Mesothelial cell of epicardium (in vitro differentiated cells): ENCODE results near the gene HECTD2. TPM values are rescaled to one million over a fixed set of nuclear protein-coding genes. Genes with fewer than 3 reads are reported as not detected.
"Not testable (repeated sequence)": the region's sequence is repeated elsewhere in the genome, so short reads cannot be mapped to it uniquely, and the experiment has no call there.

Experiments used
- DNase-seq, 2 experiments: peaks; one replicate each; pipeline ENCODE4 v3.0.0; 2021; ENCODE audit warnings: low spot score in 2 of 2; ENCODE audit not compliant: unreplicated experiment in 2 of 2
- H3K27ac Mint-ChIP-seq: 2 replicates; pipeline ENCODE4 v1.8.0; 2021; ENCODE audit warnings: mixed read lengths
- H3K27me3 Mint-ChIP-seq: 2 replicates; pipeline ENCODE4 v1.8.0; 2021; ENCODE audit warnings: low read depth, mixed read lengths
- H3K36me3 Mint-ChIP-seq: 2 replicates; pipeline ENCODE4 v1.8.0; 2021; ENCODE audit warnings: mixed read lengths
- H3K4me1 Mint-ChIP-seq: 2 replicates; pipeline ENCODE4 v1.8.0; 2021; ENCODE audit warnings: mixed read lengths
- H3K4me3 Mint-ChIP-seq: 2 replicates; pipeline ENCODE4 v1.8.0; 2021; ENCODE audit warnings: mild to moderate bottlenecking, moderate library complexity, mixed read lengths
- H3K9me3 Mint-ChIP-seq: 2 replicates; pipeline ENCODE4 v1.8.0; 2021; ENCODE audit warnings: mixed read lengths
- CTCF ChIP-seq: fragments of 200-600 bp; sonication (generic); IDR thresholded peaks from one replicate; pipeline ENCODE4 v1.5.0; 2021; ENCODE audit warnings: antibody characterized with exemption; ENCODE audit not compliant: unreplicated experiment
- total RNA-seq: library from RNA; stranded (reverse); gene quantifications from 3 replicates; pipeline ENCODE4 v1.2.1, GENCODE V29; 2021

The HECTD2 gene
- total RNA-seq, 1 donor from 2014 or later = 22.5 TPM

GRCh38 chr10:91389636-91390512, 20.3 kb upstream of the HECTD2 start:
- Mint-ChIP-seq H3K27me3 (peaks cover 44% of the 10 kb centered on the region), H3K36me3 (no peaks in the 10 kb centered on the region), H3K27ac (no peak overlapping the region), H3K9me3 (no peaks in the 10 kb centered on the region), H3K4me1 (peaks cover 6% of the 10 kb centered on the region), H3K4me3 (no peak overlapping the region)
- peak; percentile 80 for TF ChIP-seq CTCF
- no peak for DNase-seq

GRCh38 chr10:91390513-91390825, 19.7 kb upstream of the HECTD2 start:
- DNase-seq, H3K27ac Mint-ChIP-seq, H3K4me1 Mint-ChIP-seq, H3K4me3 Mint-ChIP-seq, H3K36me3 Mint-ChIP-seq, H3K9me3 Mint-ChIP-seq: not testable (repeated sequence)
- peaks cover 38% of the 10 kb centered on the region for H3K27me3 Mint-ChIP-seq

- no peak for DNase-seq
- H3K36me3 Mint-ChIP-seq = no peaks in the 10 kb centered on the region
- H3K27ac Mint-ChIP-seq = no peak overlapping the region
- peaks cover 24% of the 10 kb centered on the region for H3K27me3 Mint-ChIP-seq
- peaks cover 6% of the 10 kb centered on the region for H3K9me3 Mint-ChIP-seq
- H3K4me3 Mint-ChIP-seq = no peak overlapping the region
- H3K4me1 Mint-ChIP-seq = peaks cover 6% of the 10 kb centered on the region
- no peak for TF ChIP-seq CTCF
Observed at GRCh38 chr10:91391920-91392319, 18.2 kb upstream of the HECTD2 start.

GRCh38 chr10:91406322-91406721, 3.8 kb upstream of the HECTD2 start:
- no peak overlapping the region for H3K27ac Mint-ChIP-seq
- no peaks in the 10 kb centered on the region for H3K9me3 Mint-ChIP-seq
- TF ChIP-seq CTCF = no peak
- H3K36me3 Mint-ChIP-seq = no peaks in the 10 kb centered on the region
- peaks cover 18% of the 10 kb centered on the region for H3K4me1 Mint-ChIP-seq
- no peak for DNase-seq
- no peak overlapping the region for H3K4me3 Mint-ChIP-seq
- H3K27me3 Mint-ChIP-seq = no peaks in the 10 kb centered on the region

- H3K4me1 Mint-ChIP-seq = peaks cover 29% of the 10 kb centered on the region
- no peaks in the 10 kb centered on the region for H3K36me3 Mint-ChIP-seq
- peak; percentile 35 to 74 for DNase-seq
- no peaks in the 10 kb centered on the region for H3K9me3 Mint-ChIP-seq
- TF ChIP-seq CTCF = no peak
- H3K4me3 Mint-ChIP-seq = peak overlapping the region; percentile 75
- no peaks in the 10 kb centered on the region for H3K27me3 Mint-ChIP-seq
- peak overlapping the region; percentile 92 for H3K27ac Mint-ChIP-seq
Observed at GRCh38 chr10:91409069-91409868, 875 bp upstream of the HECTD2 start.
